Activated CD4-positive, alpha-beta T cell treated with anti-CD3 and anti-CD28 coated beads, Interleukin-2, amount 10 ng/mL, durations not matched to agents 24 days and 14 days (primary cell): ENCODE measurements around the gene LAMTOR4. TPM values are rescaled to one million over a fixed set of nuclear protein-coding genes. Genes with fewer than 3 reads are reported as not detected.
A peak's percentile ranks its signal among the peaks of the same experiment; 100 is the strongest.
"Not testable (repeated sequence)": the region's sequence is repeated elsewhere in the genome, so short reads cannot be mapped to it uniquely, and the experiment has no call there.

Experiments
- DNase-seq: peaks from one replicate; pipeline ENCODE4 v3.0.0; 2022
- H3K27ac Mint-ChIP-seq: one replicate; pipeline ENCODE4 v1.8.0; 2022; ENCODE audit warnings: mild to moderate bottlenecking, mixed read lengths
- H3K27me3 Mint-ChIP-seq: one replicate; pipeline ENCODE4 v1.8.0; 2022; ENCODE audit warnings: mixed read lengths
- H3K36me3 Mint-ChIP-seq: one replicate; pipeline ENCODE4 v1.8.0; 2022; ENCODE audit warnings: low read depth, mild to moderate bottlenecking, mixed read lengths
- H3K4me1 Mint-ChIP-seq: one replicate; pipeline ENCODE4 v1.8.0; 2021; ENCODE audit warnings: mixed read lengths
- H3K4me3 Mint-ChIP-seq: one replicate; pipeline ENCODE4 v1.8.0; 2022; ENCODE audit warnings: mild to moderate bottlenecking, moderate library complexity, mixed read lengths
- H3K9me3 Mint-ChIP-seq: one replicate; pipeline ENCODE4 v1.8.0; 2021; ENCODE audit warnings: mixed read lengths
- intact Hi-C: fragments of 100-400 bp; cut with micrococcal nuclease; formaldehyde crosslinking; loops from one replicate; pipeline ENCODE4 v1.15.1; 2023
- total RNA-seq: library from RNA; stranded (reverse); gene quantifications from 2 replicates; pipeline ENCODE4 v1.2.3, GENCODE V29; 2022

The LAMTOR4 gene
- total RNA-seq, 1 donor from 2014 or later, result 123 TPM

- H3K9me3 Mint-ChIP-seq, result no peaks in the 10 kb centered on the region
- intact Hi-C loops, result no loop called here
- H3K36me3 Mint-ChIP-seq, result peaks cover 6% of the 10 kb centered on the region
- no peak overlapping the region for H3K27ac Mint-ChIP-seq
- DNase-seq, result no peak
- H3K27me3 Mint-ChIP-seq, result peaks cover 6% of the 10 kb centered on the region
- peaks cover 27% of the 10 kb centered on the region for H3K4me1 Mint-ChIP-seq
- H3K4me3 Mint-ChIP-seq, result peak overlapping the region; percentile 83
Observed at GRCh38 chr7:100176096-100177044, 27.7 kb downstream of the LAMTOR4 start.

GRCh38 chr7:100177045-100178001 lies 28.6 kb downstream of the LAMTOR4 start, which contains the start of the genes GPC2 and STAG3:
GPC2 (minus strand) TSS chr7:100177381; CDS start chr7:100177199, 182 bp downstream.
STAG3 (plus strand) TSS chr7:100177918; CDS start chr7:100180557, 2,639 bp downstream.
- peaks cover 32% of the 10 kb centered on the region for H3K4me1 Mint-ChIP-seq
- peaks cover 7% of the 10 kb centered on the region for H3K36me3 Mint-ChIP-seq
- DNase-seq, result peak; percentile 99
- H3K9me3 Mint-ChIP-seq, result peaks cover 4% of the 10 kb centered on the region
- H3K27me3 Mint-ChIP-seq, result peaks cover 4% of the 10 kb centered on the region
- H3K27ac Mint-ChIP-seq, result peak within 1 kb of the TSS; percentile 42
- peak within 1 kb of the TSS; percentile 83 for H3K4me3 Mint-ChIP-seq
- intact Hi-C loops, result no loop called here

- not testable (repeated sequence) for H3K36me3 Mint-ChIP-seq, DNase-seq, H3K9me3 Mint-ChIP-seq, H3K27me3 Mint-ChIP-seq
- H3K4me3 Mint-ChIP-seq, result peak overlapping the region; percentile 75
- intact Hi-C loops, result loop anchor here (2.0 kb wide), 1 partner anchor 29 kb away; no protein-coding TSS in a partner anchor
- peak overlapping the region; percentile 84 for H3K27ac Mint-ChIP-seq
- peaks cover 34% of the 10 kb centered on the region for H3K4me1 Mint-ChIP-seq
Observed at GRCh38 chr7:100180084-100180483, 31.4 kb downstream of the LAMTOR4 start.

GRCh38 chr7:100182616-100183015 lies 33.9 kb downstream of the LAMTOR4 start:
- Mint-ChIP-seq H3K4me3 (peak overlapping the region; percentile 40), H3K27ac (peak overlapping the region; percentile 58), H3K4me1 (peaks cover 23% of the 10 kb centered on the region)
- H3K27me3 Mint-ChIP-seq, DNase-seq, intact Hi-C loops, H3K36me3 Mint-ChIP-seq, H3K9me3 Mint-ChIP-seq: not testable (repeated sequence)

GRCh38 chr7:100183090-100183489 lies 34.4 kb downstream of the LAMTOR4 start:
- intact Hi-C loops, result not testable (repeated sequence)
- H3K27ac Mint-ChIP-seq, result peak overlapping the region; percentile 58

GRCh38 chr7:100185726-100186125 lies 37.0 kb downstream of the LAMTOR4 start:
- H3K36me3 Mint-ChIP-seq, result peaks cover 10% of the 10 kb centered on the region
- peaks cover 4% of the 10 kb centered on the region for H3K9me3 Mint-ChIP-seq
- intact Hi-C loops, result no loop called here
- no peak overlapping the region for H3K4me3 Mint-ChIP-seq
- no peak for DNase-seq
- peaks cover 26% of the 10 kb centered on the region for H3K4me1 Mint-ChIP-seq
- no peak overlapping the region for H3K27ac Mint-ChIP-seq
- no peaks in the 10 kb centered on the region for H3K27me3 Mint-ChIP-seq

More at GRCh38 chr7:100183090-100183489, 34.4 kb downstream of the LAMTOR4 start:
- peaks cover 23% of the 10 kb centered on the region for H3K4me1 Mint-ChIP-seq
- not testable (repeated sequence) for H3K9me3 Mint-ChIP-seq, H3K4me3 Mint-ChIP-seq, H3K36me3 Mint-ChIP-seq, H3K27me3 Mint-ChIP-seq, DNase-seq

GRCh38 chr7:100189061-100189460 lies 40.3 kb downstream of the LAMTOR4 start:
- Mint-ChIP-seq H3K4me3 (no peak overlapping the region), H3K9me3 (no peaks in the 10 kb centered on the region), H3K4me1 (peaks cover 12% of the 10 kb centered on the region), H3K36me3 (peaks cover 5% of the 10 kb centered on the region), H3K27me3 (no peaks in the 10 kb centered on the region), H3K27ac (no peak overlapping the region)
- DNase-seq, result no peak
- intact Hi-C loops, result loop anchor here (2.0 kb wide), 1 partner anchor 20 kb away; no protein-coding TSS in a partner anchor

GRCh38 chr7:100190048-100190711 lies 41.5 kb downstream of the LAMTOR4 start:
- H3K27ac Mint-ChIP-seq, result no peak overlapping the region
- no peaks in the 10 kb centered on the region for H3K27me3 Mint-ChIP-seq
- intact Hi-C loops, result no loop called here
- H3K36me3 Mint-ChIP-seq, result peaks cover 5% of the 10 kb centered on the region
- DNase-seq, result no peak
- H3K9me3 Mint-ChIP-seq, result no peaks in the 10 kb centered on the region
- peaks cover 12% of the 10 kb centered on the region for H3K4me1 Mint-ChIP-seq
- no peak overlapping the region for H3K4me3 Mint-ChIP-seq

- Mint-ChIP-seq H3K9me3 (no peaks in the 10 kb centered on the region), H3K27me3 (no peaks in the 10 kb centered on the region), H3K4me3 (no peak overlapping the region), H3K27ac (no peak overlapping the region), H3K4me1 (peaks cover 12% of the 10 kb centered on the region), H3K36me3 (peaks cover 5% of the 10 kb centered on the region)
- DNase-seq, result no peak
- intact Hi-C loops, result no loop called here
Observed at GRCh38 chr7:100191775-100192174, 43.1 kb downstream of the LAMTOR4 start.

- peaks cover 12% of the 10 kb centered on the region for H3K4me1 Mint-ChIP-seq
- not testable (repeated sequence) for DNase-seq
Observed at GRCh38 chr7:100192281-100192862, 43.7 kb downstream of the LAMTOR4 start.

GRCh38 chr7:100192969-100193368 lies 44.3 kb downstream of the LAMTOR4 start:
- Mint-ChIP-seq H3K36me3 (peaks cover 5% of the 10 kb centered on the region), H3K9me3 (no peaks in the 10 kb centered on the region), H3K4me3 (no peak overlapping the region), H3K27me3 (no peaks in the 10 kb centered on the region), H3K4me1 (peaks cover 12% of the 10 kb centered on the region), H3K27ac (no peak overlapping the region)
- intact Hi-C loops, result no loop called here
- no peak for DNase-seq

More at GRCh38 chr7:100192281-100192862, 43.7 kb downstream of the LAMTOR4 start:
- H3K36me3 Mint-ChIP-seq, H3K9me3 Mint-ChIP-seq, H3K4me3 Mint-ChIP-seq, H3K27ac Mint-ChIP-seq, H3K27me3 Mint-ChIP-seq, intact Hi-C loops: not testable (repeated sequence)

- Mint-ChIP-seq H3K27me3 (no peaks in the 10 kb centered on the region), H3K27ac (no peak overlapping the region)
- DNase-seq, result no peak
Observed at GRCh38 chr7:100195222-100195621, 46.5 kb downstream of the LAMTOR4 start.

GRCh38 chr7:100195901-100196322 lies 47.2 kb downstream of the LAMTOR4 start:
- H3K27ac Mint-ChIP-seq, intact Hi-C loops, H3K36me3 Mint-ChIP-seq, H3K4me1 Mint-ChIP-seq, DNase-seq, H3K27me3 Mint-ChIP-seq, H3K4me3 Mint-ChIP-seq, H3K9me3 Mint-ChIP-seq: not testable (repeated sequence)

More at GRCh38 chr7:100195222-100195621, 46.5 kb downstream of the LAMTOR4 start:
- no peak overlapping the region for H3K4me3 Mint-ChIP-seq
- H3K4me1 Mint-ChIP-seq, result peaks cover 10% of the 10 kb centered on the region
- no peaks in the 10 kb centered on the region for H3K36me3 Mint-ChIP-seq
- intact Hi-C loops, result no loop called here
- H3K9me3 Mint-ChIP-seq, result no peaks in the 10 kb centered on the region
